ENCODE measurements around the gene KCNA4.

The KCNA4 gene

GRCh38 chr11:29963796-29964195 is 53.0 kb downstream of the KCNA4 start:
- TF ChIP-seq CTCF (IDR thresholded peaks at IDR 0.05; ENCODE audit: insufficient read depth, low read length, poor library complexity, severe bottlenecking) = no peak
- H3K4me3 ChIP-seq (replicated peaks; ENCODE audit: low read depth, low read length) = no peak overlapping the region
- H3K27me3 ChIP-seq (replicated peaks; ENCODE audit: control insufficient read depth, insufficient read depth, low read length) = no peaks in the 10 kb centered on the region
- DNase-seq (ENCODE audit: extremely low read depth, insufficient read length) = no peak
- H3K36me3 ChIP-seq (ENCODE audit: control insufficient read depth, insufficient read depth, low read length) = no peaks in the 10 kb centered on the region

- DNase-seq (ENCODE audit: extremely low read depth, insufficient read length) = no peak
- no peak for TF ChIP-seq CTCF (IDR thresholded peaks at IDR 0.05; ENCODE audit: insufficient read depth, low read length, poor library complexity, severe bottlenecking)
- no peaks in the 10 kb centered on the region for H3K27me3 ChIP-seq (replicated peaks; ENCODE audit: control insufficient read depth, insufficient read depth, low read length)
- no peak overlapping the region for H3K4me3 ChIP-seq (replicated peaks; ENCODE audit: low read depth, low read length)
- H3K36me3 ChIP-seq (ENCODE audit: control insufficient read depth, insufficient read depth, low read length) = no peaks in the 10 kb centered on the region
Observed at GRCh38 chr11:29963036-29963435, 53.8 kb downstream of the KCNA4 start.

GRCh38 chr11:29962243-29962642 is 54.6 kb downstream of the KCNA4 start:
- no peaks in the 10 kb centered on the region for H3K36me3 ChIP-seq (ENCODE audit: control insufficient read depth, insufficient read depth, low read length)
- no peaks in the 10 kb centered on the region for H3K27me3 ChIP-seq (replicated peaks; ENCODE audit: control insufficient read depth, insufficient read depth, low read length)
- H3K4me3 ChIP-seq (replicated peaks; ENCODE audit: low read depth, low read length) = no peak overlapping the region
- peak; percentile 41 for TF ChIP-seq CTCF (IDR thresholded peaks at IDR 0.05; ENCODE audit: insufficient read depth, low read length, poor library complexity, severe bottlenecking)
- no peak for DNase-seq (ENCODE audit: extremely low read depth, insufficient read length)
